Tibial nerve (tissue), 4 donors: ENCODE results near the gene CACNA1I.

Experiments used
- EP300 ChIP-seq, 2 donors: sonication (generic); formaldehyde crosslinking; IDR thresholded peaks; one replicate each; pipeline ENCODE4 v1.6.1; 2017; ENCODE audit warnings: antibody characterized with exemption in 2 of 2, mild to moderate bottlenecking in 1 of 2
- POLR2A ChIP-seq, 2 donors: fragments of 450-650 bp; IDR thresholded peaks; one replicate each; pipeline ENCODE4 v1.6.1; 2017; ENCODE audit warnings: antibody characterized with exemption in 2 of 2, mild to moderate bottlenecking in 2 of 2, moderate library complexity in 2 of 2
- TF ChIP-seq, protein P1 (sequence below), 5 experiments: fragments of 200-600 bp in 3 of 5; fragments of 450-650 bp in 2 of 5; sonication (generic) in 3 of 5; IDR thresholded peaks; one replicate each; pipeline ENCODE4 v1.5.1; 2016 to 2019; ENCODE audit warnings: antibody characterized with exemption in 5 of 5, mild to moderate bottlenecking in 3 of 5, moderate library complexity in 2 of 5

DNA sequence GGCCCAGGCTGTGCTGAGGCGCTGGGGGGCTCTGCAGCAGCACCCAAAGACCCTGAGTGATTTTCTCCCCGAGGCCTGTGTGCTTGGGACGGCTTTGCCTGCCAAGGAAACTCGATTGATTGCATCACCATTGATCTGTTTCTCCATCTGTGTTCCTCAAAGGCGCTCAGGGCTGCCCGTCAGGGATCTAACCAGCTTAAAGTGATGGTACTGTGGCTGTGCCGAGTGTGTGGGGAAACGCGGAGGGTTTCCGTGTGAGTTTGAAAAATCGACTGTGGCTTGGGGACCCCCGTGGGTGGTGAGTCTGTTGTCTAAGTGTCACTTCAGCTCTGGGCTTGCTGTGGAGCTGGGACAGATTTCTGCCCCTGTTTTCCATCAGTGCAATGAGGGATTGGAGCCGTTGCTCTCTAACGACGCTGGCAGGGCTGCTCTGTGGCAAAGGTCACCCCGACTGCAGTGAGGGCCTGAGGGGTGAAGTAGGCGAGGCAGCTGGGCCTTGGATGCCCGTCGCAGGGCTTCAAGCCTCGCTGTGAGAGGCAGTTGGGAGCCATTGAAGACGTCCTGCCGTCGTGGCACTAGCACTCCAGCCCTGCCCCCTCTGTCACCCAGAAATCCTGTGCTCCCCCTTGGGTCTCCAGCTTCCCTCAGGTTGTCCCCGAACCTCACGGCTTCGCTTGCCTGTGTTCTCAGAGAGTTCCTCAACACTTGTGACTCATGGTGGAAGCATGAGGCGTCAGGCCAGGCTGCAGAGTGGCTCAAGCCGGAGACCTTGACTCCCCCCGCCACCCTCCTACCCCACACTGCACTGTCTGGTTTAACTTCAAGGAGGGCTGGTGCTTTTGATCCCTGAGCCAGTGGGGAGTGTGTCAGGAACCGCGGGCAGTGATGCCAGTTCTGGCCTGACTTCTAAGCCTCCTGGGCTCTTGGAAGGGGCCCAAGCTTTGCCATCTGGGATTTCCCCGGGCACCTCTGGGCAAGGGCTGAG, 21.8 kb downstream of the CACNA1I start:
- TF ChIP-seq, protein P1, sequence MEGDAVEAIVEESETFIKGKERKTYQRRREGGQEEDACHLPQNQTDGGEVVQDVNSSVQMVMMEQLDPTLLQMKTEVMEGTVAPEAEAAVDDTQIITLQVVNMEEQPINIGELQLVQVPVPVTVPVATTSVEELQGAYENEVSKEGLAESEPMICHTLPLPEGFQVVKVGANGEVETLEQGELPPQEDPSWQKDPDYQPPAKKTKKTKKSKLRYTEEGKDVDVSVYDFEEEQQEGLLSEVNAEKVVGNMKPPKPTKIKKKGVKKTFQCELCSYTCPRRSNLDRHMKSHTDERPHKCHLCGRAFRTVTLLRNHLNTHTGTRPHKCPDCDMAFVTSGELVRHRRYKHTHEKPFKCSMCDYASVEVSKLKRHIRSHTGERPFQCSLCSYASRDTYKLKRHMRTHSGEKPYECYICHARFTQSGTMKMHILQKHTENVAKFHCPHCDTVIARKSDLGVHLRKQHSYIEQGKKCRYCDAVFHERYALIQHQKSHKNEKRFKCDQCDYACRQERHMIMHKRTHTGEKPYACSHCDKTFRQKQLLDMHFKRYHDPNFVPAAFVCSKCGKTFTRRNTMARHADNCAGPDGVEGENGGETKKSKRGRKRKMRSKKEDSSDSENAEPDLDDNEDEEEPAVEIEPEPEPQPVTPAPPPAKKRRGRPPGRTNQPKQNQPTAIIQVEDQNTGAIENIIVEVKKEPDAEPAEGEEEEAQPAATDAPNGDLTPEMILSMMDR (IDR thresholded peaks at IDR 0.05) = no peak
- TF ChIP-seq POLR2A (IDR thresholded peaks at IDR 0.05) (no peak), EP300 (IDR thresholded peaks at IDR 0.05) (no peak)
